ENCODE results near the gene ARHGDIB.

ARHGDIB gene

DNA sequence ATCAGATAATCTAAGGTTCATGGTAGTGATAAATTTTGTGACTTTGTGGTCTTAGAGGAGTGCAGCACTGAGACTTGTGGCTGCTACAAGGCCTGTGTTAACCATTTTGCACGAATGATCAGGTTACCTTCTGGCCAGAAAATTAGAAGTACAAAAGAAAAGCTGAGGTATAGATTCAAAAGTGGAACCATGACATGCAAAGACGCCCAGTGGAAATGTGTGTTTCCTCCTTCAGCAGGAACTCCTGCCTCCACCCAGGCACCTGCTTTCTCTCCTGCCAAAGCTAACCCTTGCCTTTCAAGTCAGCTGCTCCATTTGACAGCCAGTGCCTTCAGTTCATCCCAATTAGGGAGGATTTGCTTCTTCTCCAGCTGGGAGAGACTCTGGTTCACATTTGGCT lies 21.6 kb upstream of the ARHGDIB start:
- no peak for DNase-seq (ENCODE audit: low spot score)

DNA sequence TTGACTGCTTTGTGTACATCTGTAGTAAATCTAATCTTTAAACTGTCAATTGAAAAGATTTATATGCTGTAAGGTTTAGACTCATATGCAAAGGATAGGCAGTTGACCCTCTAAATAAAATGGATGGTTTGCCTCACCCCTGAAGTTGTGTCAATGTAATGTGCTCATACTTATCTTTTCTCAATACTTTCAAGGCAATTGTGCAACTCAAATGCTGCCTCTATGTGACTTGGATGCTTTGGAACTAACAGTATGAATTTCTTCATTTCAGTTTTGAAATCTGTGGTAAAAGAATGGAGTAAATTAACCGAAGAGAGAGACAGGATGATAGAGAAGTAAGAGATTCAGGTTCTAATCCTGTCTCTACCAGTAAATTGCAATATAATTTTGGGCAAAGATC lies 21.2 kb upstream of the ARHGDIB start:
- DNase-seq (ENCODE audit: low spot score): no peak

DNA sequence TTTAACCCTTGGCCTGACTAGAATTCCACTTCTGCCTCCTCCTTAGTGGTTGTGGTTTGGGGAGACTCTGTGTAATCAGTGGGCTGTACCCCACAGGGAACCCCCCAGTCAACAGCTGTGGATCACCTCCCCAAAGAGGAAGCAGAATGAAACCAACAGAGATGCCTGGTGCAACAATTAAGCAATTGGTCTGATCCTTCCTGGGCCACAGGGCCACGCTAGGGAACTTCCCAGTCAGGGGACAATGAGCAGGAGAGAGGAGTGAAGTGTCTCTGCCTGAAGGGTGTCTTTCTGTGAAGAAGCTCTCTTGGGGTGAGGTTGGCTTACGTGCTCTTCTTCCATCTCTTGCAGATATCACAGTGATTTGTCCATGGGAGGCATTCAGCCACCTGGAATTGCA lies 19.6 kb upstream of the ARHGDIB start:
- no peak for DNase-seq (ENCODE audit: low spot score)

- DNase-seq (ENCODE audit: low spot score): no peak
These were observed 18.1 kb upstream of the ARHGDIB start for GRCh38 chr12:14979468-14979867.

DNA sequence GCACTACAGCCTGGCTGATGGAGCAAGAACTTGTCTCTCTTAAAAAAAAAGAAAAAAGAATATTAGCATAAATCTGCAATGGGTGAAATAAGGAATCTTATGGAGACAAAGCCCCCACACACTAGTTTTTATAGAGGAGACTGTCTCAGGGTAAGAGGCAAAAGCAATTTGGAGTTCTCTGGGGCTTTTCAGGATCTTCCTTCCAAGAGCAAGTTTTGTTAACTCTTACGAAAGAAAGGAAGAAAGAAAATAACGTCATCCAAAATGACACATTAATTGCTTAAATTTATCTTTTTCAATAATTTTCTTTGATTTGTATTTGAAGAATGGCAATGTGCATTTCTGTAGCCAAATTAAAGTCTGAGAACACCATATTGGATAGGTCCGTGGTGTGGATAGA lies 15.3 kb upstream of the ARHGDIB start:
- no peak for DNase-seq (ENCODE audit: low spot score)

- no peak for DNase-seq (ENCODE audit: low spot score)
These were observed 14.1 kb upstream of the ARHGDIB start for GRCh38 chr12:14975457-14975856.

DNA sequence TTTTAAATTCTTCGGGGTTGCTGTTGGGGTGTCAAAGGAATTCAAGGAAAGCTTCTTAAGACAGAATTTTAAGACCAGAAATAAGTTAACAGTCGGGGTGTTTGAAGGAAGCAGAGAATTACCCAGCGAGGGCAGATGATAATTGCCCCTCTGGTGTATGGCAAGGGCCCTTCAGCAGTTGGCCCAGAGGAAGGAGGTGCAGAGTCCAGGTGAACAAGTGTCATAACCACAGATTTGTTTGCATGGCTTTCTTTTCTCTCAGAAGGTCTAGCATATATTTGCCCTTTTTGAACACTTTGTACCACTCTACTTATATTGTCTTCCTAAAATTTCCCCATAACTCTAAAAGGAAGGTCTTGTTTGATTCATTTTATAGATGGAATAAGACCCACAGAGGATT lies 13.2 kb upstream of the ARHGDIB start:
- DNase-seq (ENCODE audit: low spot score): no peak

DNA sequence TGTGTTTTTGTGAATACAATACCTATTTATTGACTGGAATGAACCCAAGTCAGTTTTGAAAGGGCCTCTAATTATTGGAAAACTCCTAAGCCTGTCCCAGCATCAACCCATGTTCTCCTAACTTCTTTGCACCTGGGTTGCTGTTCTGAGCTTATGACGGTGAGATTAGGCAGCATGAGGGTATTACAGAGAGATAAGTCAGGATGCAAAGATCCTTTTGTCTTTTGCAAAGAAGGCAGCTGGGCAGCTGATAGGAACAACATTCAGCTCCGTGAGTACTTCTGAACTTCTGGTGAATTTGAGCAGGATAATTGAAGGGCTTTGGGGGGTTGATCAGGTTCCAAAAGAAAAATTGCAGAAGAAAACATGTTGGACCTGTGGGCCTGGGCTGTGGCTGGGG lies 11.4 kb upstream of the ARHGDIB start, which contains the start of gene PDE6H:
PDE6H (plus strand) TSS at position 227 of the 400 bp plus-strand sequence. CDS start 4,971 bp downstream, outside the sequence.
- no peak for DNase-seq (ENCODE audit: low spot score)

DNA sequence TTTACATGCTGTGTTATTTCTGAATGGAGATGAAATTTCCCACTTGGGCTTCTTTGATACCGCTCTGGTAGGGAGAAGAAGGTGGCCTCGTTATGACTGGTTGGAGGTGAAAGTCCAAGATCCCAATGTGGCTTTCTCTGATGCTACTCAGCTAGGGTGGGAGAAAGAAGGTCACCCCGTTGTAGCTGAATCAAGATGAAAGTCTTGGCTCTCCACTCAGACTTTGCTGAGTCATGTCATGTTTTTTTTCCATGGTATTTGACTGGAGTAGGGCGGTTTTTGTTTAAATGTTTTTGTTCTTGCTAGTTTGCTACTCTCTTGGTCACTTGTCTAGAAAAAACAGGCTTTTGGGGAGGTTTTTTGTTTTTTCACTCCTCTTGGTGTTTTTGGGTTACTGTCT lies 9.1 kb upstream of the ARHGDIB start:
- DNase-seq (ENCODE audit: low spot score): no peak

GRCh38 chr12:14968478-14968877 lies 7.1 kb upstream of the ARHGDIB start:
- no peak for DNase-seq (ENCODE audit: low spot score)

- no peak for DNase-seq (ENCODE audit: low spot score)
These were observed 3.8 kb upstream of the ARHGDIB start for GRCh38 chr12:14965221-14965620.

GRCh38 chr12:14964406-14964805 lies 3.0 kb upstream of the ARHGDIB start:
- no peak for DNase-seq (ENCODE audit: low spot score)

DNA sequence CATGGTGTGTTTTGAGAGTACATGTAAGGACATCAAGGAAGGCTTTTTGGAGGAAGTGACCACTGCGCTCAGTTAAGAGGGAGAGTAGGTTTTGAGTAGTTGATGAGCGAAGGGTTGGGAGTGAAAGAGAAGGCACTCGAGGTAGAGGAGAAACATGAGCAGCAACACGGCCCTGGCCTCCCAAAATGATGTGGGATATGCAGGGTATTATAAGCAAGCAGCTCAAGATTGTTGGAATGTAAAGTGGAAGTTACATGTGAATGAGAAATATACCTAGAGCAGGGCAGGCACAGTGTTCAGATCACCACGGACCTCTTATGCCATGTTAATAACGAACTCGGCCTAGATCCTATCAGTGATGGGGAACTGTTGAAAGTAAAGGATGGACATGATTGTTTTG lies 2.1 kb upstream of the ARHGDIB start:
- DNase-seq (ENCODE audit: low spot score): no peak

- no peak for DNase-seq (ENCODE audit: low spot score)
These were observed 1.4 kb upstream of the ARHGDIB start for GRCh38 chr12:14962797-14963196.

DNA sequence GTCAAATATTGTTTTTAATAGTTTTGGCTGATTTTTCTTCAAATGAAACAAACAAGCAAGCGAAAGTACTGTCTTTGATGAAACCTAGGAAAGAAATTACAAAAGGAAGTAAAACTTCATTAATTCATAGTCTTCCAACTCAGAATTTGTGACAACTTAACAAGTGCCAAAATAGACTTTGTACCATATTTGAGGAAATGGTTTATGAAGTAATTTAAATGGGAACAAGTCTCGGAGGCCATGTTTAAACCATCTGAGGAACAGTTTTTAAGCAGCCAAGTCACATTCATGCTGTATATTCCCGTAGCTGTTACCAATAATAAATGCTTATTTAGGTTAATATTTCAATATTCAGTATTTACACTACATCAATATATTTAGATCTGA lies 745 bp upstream of the ARHGDIB start:
- DNase-seq (ENCODE audit: low spot score): no peak

DNA sequence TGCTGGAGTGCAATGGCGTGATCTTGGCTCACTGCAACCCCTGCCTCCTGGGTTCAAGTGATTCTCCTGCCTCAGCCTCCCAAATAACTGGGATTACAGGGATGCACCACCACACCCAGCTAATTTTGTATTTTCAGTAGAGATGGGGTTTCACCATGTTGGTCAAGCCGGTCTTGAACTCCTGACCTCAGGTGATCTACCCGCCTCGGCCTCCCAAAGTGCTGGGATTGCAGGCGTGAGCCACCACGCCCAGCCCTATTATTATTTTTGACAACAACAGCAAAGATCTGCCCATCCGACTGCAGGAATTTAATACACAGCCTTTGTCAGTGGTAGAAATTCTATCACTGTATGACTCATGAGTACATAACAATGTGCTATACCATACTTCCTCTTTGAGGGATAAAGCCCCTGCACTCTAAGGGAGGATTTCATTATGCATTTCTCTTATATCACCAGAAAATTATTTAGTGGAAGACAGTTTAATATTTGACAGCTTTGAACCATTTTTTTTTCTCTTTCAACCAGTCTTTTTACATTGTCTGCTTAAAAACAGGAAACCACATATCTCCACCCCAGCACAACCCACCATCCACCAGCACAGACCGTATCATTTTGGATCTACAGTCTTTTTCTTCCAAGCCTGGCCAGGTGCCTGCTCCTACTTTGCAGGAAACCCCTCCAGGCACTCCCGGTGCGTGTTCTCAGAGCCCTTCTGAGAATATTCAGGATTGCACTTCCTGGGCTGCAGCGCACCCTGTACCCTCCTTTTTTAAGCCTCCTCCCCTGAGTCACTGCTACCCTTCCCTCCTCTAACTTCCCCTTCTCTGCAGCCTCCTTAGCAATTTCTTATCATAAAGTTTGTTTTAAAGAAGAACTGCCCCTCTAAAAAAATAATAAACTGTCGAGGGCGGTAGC lies 594 bp downstream of the ARHGDIB start:
- DNase-seq (ENCODE audit: low spot score): no peak

- DNase-seq (ENCODE audit: low spot score): no peak
These were observed 1.4 kb downstream of the ARHGDIB start for GRCh38 chr12:14959916-14960496.

DNA sequence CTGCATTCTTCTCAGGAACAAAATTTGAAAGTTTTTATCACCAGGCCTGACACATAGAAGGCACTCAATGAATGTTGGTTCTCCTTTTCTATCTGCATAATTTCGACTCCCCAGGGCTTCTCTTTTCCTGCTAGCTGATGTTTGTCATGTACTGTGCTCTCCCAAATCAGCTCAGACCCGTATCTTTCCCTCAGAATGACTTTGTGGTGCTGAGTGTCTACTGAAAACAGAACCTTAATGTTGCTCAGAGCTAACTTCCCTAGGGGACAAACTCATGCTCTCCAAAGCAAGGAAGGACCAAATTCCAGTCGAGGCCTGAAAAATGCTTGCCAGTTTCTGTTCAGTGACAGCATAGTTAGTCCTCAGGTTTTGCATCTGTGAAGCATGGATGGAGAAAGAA lies 1.9 kb downstream of the ARHGDIB start:
- DNase-seq (ENCODE audit: low spot score): no peak

GRCh38 chr12:14959126-14959440 lies 2.3 kb downstream of the ARHGDIB start:
- DNase-seq (ENCODE audit: low spot score): no peak

GRCh38 chr12:14958361-14959125 lies 2.9 kb downstream of the ARHGDIB start:
- DNase-seq (ENCODE audit: low spot score): no peak

DNA sequence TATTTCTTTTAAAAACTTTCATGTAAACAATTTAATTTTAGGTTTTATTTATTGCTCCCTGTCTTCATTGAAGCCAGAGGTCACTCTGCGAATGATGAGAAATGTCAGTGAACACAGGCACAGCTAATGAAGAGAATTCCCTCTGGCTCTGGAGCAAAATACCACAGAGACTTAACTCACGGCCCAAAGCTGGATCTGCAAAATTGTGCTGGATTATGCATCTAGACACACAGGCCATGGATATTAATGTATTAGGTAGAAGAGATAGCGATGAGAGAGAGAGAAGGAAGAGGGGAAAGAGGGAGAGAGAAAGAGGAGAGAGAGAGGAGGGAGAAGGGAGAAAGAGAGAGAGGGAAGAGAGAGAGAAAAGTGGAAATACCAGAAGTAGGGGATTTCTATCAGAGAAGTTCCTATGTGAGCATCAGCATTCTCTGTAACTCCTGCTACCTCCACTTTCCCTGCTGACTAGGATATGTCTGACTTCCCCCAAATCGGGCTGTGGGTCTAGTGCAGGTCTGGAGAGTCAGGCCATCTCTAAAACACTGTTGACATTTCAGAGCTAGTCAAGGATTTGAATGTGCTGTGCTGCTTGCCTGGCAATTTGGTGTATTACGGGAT lies 3.7 kb downstream of the ARHGDIB start:
- DNase-seq (ENCODE audit: low spot score): no peak

- DNase-seq (ENCODE audit: low spot score): no peak
These were observed 4.5 kb downstream of the ARHGDIB start for GRCh38 chr12:14956905-14957304.
